ENCODE results near the gene JPT2. TPM values are rescaled to one million over a fixed set of nuclear protein-coding genes. Genes with fewer than 3 reads are reported as not detected.
A peak's percentile ranks its signal among the peaks of the same experiment; 100 is the strongest.

The JPT2 gene
- total RNA-seq (10 to 100 TPM; 28.0 to 36.2 TPM), polyA plus RNA-seq (10 to 100 TPM in 1 of 3 donors, 1 to 10 TPM in 2; 9.1 to 10.3 (median 9.8) TPM), total RNA-seq (7.9 to 100 (median 57.5) reads per million in 6 experiments)

DNA sequence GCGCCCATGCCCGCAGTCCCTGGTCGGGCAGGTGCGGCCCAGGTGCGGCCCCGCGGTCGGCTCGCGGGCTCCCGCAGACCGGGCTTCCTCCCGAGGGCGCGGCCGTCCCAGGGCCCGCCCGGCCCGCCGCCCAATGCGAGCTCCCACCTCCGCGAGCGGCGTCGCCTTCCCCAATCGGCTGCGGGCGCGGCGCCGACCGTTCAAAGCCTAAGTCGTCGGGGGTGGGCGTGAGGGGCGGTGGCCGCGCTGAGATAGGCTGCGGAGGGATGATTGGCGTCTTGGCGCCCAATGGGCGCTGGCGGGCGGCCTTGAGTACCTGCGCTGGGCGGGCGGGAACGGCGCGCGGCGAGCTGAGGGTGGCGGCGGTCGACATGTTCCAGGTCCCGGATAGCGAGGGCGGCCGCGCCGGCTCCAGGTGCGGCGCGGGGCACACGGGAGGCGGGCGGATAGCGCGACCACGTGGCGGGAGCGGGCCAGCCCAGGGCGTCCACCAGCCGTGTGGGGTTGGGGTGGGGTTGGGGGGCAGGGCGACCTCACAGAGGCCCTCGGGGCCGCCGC, at the start of gene JPT2:
TSS of gene JPT2 (plus strand) at position 338 of the 558 bp plus-strand sequence. CDS start at position 372, 34 bp downstream.
- POLR2A ChIA-PET = interaction anchor here (0.7 to 2.5 kb wide), 14 partner anchors 10 to 287 kb away, joined by 3 to 28 read pairs (median 4); partner anchors contain the start of genes MAPK8IP3, NME3, NUBP2 and RPS2
- no peaks in the 10 kb centered on the region for H3K9me3 Mint-ChIP-seq
- ATAC-seq = peak; percentile 96 to 98
- H3K4me1 Mint-ChIP-seq = peaks cover 16 to 38% (median 30%) of the 10 kb centered on the region in 4 donors
- H3K36me3 Mint-ChIP-seq = peaks cover 0 to 22% (median 0%) of the 10 kb centered on the region in 3 donors
- DNase-seq = peak; percentile 91 to 97 (median 92)
- peak within 1 kb of the TSS; percentile 79 to 91 (median 86) for H3K4me3 Mint-ChIP-seq
- no peaks in the 10 kb centered on the region for H3K27me3 Mint-ChIP-seq
- peak within 1 kb of the TSS; percentile 56 to 93 (median 86) for H3K27ac Mint-ChIP-seq

DNA sequence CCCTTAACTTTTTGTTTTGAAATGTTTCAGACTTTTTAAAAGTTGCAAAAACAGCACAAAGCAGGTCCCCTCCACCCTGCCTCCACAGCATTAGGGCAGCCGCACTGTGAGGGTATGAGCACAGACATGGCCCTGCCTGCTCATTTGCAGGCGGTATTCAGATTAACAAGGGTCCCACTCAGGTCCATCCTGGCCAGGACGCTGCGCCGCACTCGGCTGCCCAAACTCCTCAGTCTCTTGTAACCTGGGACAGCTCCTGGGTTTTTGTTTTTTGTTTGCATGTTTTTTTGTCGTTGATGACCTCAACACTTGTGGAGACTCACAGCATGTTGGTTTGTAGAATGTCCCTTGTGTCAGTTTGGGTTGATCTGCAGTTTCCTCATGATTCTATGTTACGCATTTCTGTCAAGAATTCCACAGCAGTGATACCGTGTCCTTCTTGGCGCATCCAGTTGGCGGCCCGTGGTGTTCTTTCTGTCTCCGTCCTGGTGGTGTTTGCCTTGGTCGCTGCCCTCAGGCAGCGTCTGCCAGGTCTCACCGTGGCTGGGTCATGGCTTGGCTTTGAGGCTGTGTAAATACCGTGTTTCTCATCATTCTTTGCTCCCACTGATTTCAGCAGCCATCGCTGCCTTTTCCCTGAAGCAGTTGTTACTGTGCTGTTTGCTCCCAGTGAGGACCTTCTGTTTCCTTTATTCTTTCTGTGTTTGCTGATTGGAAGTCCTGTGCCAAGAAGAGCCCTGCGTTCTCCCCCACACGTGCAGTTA, 47.4 kb upstream of the JPT2 start:
- H3K27ac Mint-ChIP-seq = no peak overlapping the region
- H3K9me3 Mint-ChIP-seq = no peaks in the 10 kb centered on the region
- H3K4me3 Mint-ChIP-seq = no peak overlapping the region
- no peaks in the 10 kb centered on the region for H3K27me3 Mint-ChIP-seq
- peaks cover 0 to 74% (median 23%) of the 10 kb centered on the region in 3 donors for H3K36me3 Mint-ChIP-seq
- no peak for DNase-seq
- POLR2A ChIA-PET = no interaction called here
- H3K4me1 Mint-ChIP-seq = peaks cover 0 to 22% (median 20%) of the 10 kb centered on the region in 4 donors
- no peak for ATAC-seq

DNA sequence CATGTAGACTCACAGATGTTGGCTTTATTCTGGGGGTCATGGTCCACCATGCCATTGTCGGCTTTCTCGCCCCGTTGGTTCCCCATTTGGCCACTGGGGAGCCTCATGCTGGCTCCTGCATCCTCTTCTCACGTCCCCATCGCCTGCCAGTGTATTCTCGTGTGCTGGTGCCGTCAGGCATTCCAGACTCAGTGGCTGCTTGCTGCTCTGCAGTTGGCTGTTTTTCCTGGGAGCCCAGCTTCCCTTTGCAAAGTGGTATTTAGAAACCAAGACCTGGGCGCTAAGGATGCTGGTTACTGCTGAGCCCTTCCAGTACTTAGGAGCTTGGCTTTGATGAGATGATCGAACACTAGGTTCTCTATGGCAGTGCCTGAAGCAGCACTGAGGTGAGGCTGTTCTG, 46.8 kb upstream of the JPT2 start:
- peak overlapping the region in 1 of 10 donors; percentile 34 for H3K27ac Mint-ChIP-seq
- H3K36me3 Mint-ChIP-seq = peaks cover 0 to 74% (median 19%) of the 10 kb centered on the region in 3 donors
- POLR2A ChIA-PET = no interaction called here
- H3K9me3 Mint-ChIP-seq = no peaks in the 10 kb centered on the region
- no peaks in the 10 kb centered on the region for H3K27me3 Mint-ChIP-seq
- ATAC-seq (no peak), DNase-seq (no peak)
- no peak overlapping the region for H3K4me3 Mint-ChIP-seq
- H3K4me1 Mint-ChIP-seq = peaks cover 0 to 22% (median 17%) of the 10 kb centered on the region in 4 donors

- Mint-ChIP-seq H3K9me3 (no peaks in the 10 kb centered on the region), H3K27ac (no peak overlapping the region), H3K36me3 (peaks cover 0 to 66% (median 18%) of the 10 kb centered on the region in 3 donors), H3K4me1 (peaks cover 0 to 22% (median 12%) of the 10 kb centered on the region in 4 donors), H3K27me3 (no peaks in the 10 kb centered on the region), H3K4me3 (no peak overlapping the region)
- POLR2A ChIA-PET = no interaction called here
- DNase-seq (no peak), ATAC-seq (no peak)
Observed at GRCh38 chr16:1631931-1632637, 46.0 kb upstream of the JPT2 start.

DNA sequence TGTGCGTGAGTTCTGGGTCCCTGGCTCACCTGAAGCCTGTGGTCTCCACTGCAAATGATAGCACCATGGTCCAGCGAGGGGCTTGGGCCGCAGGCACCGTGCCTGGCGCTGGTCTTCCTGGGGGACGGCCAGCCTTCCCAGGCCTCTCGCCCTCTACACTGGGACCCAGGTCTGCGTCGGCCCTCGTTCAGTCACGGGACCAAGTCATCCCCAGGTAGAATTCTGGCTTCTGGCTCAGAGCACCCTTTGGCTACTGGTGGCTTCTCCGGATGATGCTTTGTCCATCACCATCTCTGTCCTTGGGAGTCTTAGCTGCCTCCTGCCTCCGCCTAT, 45.5 kb upstream of the JPT2 start:
- ATAC-seq (no peak), DNase-seq (no peak)
- POLR2A ChIA-PET = no interaction called here
- peaks cover 0 to 62% (median 18%) of the 10 kb centered on the region in 3 donors for H3K36me3 Mint-ChIP-seq
- no peak overlapping the region for H3K4me3 Mint-ChIP-seq
- H3K27me3 Mint-ChIP-seq = no peaks in the 10 kb centered on the region
- peak overlapping the region in 1 of 10 donors; percentile 20 for H3K27ac Mint-ChIP-seq
- no peaks in the 10 kb centered on the region for H3K9me3 Mint-ChIP-seq
- peaks cover 3 to 18% (median 10%) of the 10 kb centered on the region in 4 donors for H3K4me1 Mint-ChIP-seq

- DNase-seq (no peak), ATAC-seq (no peak)
- Mint-ChIP-seq H3K36me3 (peaks cover 6 to 70% (median 21%) of the 10 kb centered on the region in 3 donors), H3K4me3 (no peak overlapping the region), H3K4me1 (peaks cover 8 to 15% (median 11%) of the 10 kb centered on the region in 4 donors), H3K9me3 (no peaks in the 10 kb centered on the region), H3K27me3 (no peaks in the 10 kb centered on the region), H3K27ac (no peak overlapping the region)
- POLR2A ChIA-PET = no interaction called here
Observed at GRCh38 chr16:1633310-1633709, 44.8 kb upstream of the JPT2 start.

- H3K27me3 Mint-ChIP-seq = no peaks in the 10 kb centered on the region
- DNase-seq (no peak), ATAC-seq (no peak)
- H3K27ac Mint-ChIP-seq = no peak overlapping the region
- peaks cover 7 to 75% (median 24%) of the 10 kb centered on the region in 3 donors for H3K36me3 Mint-ChIP-seq
- H3K4me3 Mint-ChIP-seq = no peak overlapping the region
- POLR2A ChIA-PET = no interaction called here
- no peaks in the 10 kb centered on the region for H3K9me3 Mint-ChIP-seq
- peaks cover 6 to 13% (median 8%) of the 10 kb centered on the region in 4 donors for H3K4me1 Mint-ChIP-seq
Observed at GRCh38 chr16:1634541-1634940, 43.5 kb upstream of the JPT2 start.

DNA sequence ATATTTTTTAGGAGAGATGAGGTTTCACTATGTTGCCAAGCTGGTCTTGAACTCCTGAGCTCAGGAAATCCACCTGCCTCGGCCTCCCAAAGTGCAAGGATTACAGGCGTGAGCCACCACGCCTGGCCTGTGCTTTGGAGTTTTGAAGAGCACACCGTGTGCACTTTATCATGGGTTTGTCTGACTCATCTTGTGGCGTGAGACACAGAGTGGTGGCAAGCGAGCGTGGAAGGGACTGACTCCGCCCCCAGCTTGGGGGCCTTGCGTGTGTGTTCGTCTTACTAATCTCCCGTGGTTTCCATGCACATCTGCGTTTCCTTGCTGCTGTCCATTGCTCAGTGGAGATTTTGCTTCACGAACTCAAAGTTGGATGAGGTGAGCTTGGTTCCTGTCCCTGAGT, 43.0 kb upstream of the JPT2 start:
- no peak for ATAC-seq
- H3K27ac Mint-ChIP-seq = peak overlapping the region in 1 of 10 donors; percentile 75

GRCh38 chr16:1637526-1637925, 40.6 kb upstream of the JPT2 start:
- Mint-ChIP-seq H3K27ac (peak overlapping the region in 2 of 10 donors; percentile 17 to 54), H3K9me3 (no peaks in the 10 kb centered on the region), H3K4me3 (no peak overlapping the region), H3K36me3 (peaks cover 7 to 81% (median 22%) of the 10 kb centered on the region in 3 donors), H3K27me3 (no peaks in the 10 kb centered on the region), H3K4me1 (peaks cover 0 to 18% (median 3%) of the 10 kb centered on the region in 4 donors)
- DNase-seq = no peak
- POLR2A ChIA-PET = no interaction called here
- ATAC-seq = no peak

More for the DNA sequence above, 43.0 kb upstream of the JPT2 start:
- Mint-ChIP-seq H3K4me1 (peaks cover 6 to 13% (median 7%) of the 10 kb centered on the region in 4 donors), H3K27me3 (no peaks in the 10 kb centered on the region), H3K36me3 (peaks cover 7 to 76% (median 24%) of the 10 kb centered on the region in 3 donors), H3K4me3 (no peak overlapping the region), H3K9me3 (no peaks in the 10 kb centered on the region)
- POLR2A ChIA-PET = no interaction called here
- DNase-seq = no peak

DNA sequence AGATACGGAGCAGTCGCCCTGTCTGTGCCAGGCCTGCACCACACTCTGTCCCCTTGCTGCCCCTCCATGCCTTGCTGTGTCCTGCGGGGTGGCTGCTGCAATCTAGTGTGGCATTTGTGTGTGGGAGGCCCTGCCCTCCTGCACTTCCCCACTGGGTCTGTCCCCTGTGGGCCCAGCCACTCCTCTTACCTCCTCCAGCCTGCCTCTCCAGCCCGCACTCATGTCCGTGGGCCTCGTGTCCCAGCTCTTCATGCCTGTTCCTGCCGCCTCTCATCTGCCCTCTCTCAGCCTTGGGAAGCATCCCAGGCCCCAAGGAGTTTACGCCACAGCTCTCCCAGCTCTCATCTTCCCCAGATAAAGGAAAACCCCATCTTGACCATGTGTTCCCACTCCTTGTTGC, 39.3 kb upstream of the JPT2 start:
- H3K4me3 Mint-ChIP-seq = no peak overlapping the region
- H3K4me1 Mint-ChIP-seq = peaks cover 0 to 18% (median 3%) of the 10 kb centered on the region in 4 donors
- no peak for ATAC-seq
- no peak overlapping the region for H3K27ac Mint-ChIP-seq
- no peaks in the 10 kb centered on the region for H3K27me3 Mint-ChIP-seq
- DNase-seq = no peak
- POLR2A ChIA-PET = interaction anchor here (0.5 to 1.1 kb wide), 2 partner anchors 15 to 27 kb away, joined by 3 to 5 read pairs; partner anchors contain the start of genes CRAMP1 and IFT140
- H3K36me3 Mint-ChIP-seq = peaks cover 7 to 81% (median 17%) of the 10 kb centered on the region in 3 donors
- H3K9me3 Mint-ChIP-seq = no peaks in the 10 kb centered on the region

GRCh38 chr16:1639282-1639681, 38.8 kb upstream of the JPT2 start:
- no peak for DNase-seq
- POLR2A ChIA-PET = interaction anchor here (0.5 to 1.1 kb wide), 2 partner anchors 14 to 27 kb away, joined by 3 to 5 read pairs; partner anchors contain the start of genes CRAMP1 and IFT140
- H3K27ac Mint-ChIP-seq = peak overlapping the region in 1 of 10 donors; percentile 4
- no peaks in the 10 kb centered on the region for H3K27me3 Mint-ChIP-seq
- no peak for ATAC-seq
- H3K4me3 Mint-ChIP-seq = no peak overlapping the region
- no peaks in the 10 kb centered on the region for H3K9me3 Mint-ChIP-seq
- H3K4me1 Mint-ChIP-seq = peaks cover 2 to 19% (median 6%) of the 10 kb centered on the region in 4 donors
- H3K36me3 Mint-ChIP-seq = peaks cover 7 to 80% (median 17%) of the 10 kb centered on the region in 3 donors

DNA sequence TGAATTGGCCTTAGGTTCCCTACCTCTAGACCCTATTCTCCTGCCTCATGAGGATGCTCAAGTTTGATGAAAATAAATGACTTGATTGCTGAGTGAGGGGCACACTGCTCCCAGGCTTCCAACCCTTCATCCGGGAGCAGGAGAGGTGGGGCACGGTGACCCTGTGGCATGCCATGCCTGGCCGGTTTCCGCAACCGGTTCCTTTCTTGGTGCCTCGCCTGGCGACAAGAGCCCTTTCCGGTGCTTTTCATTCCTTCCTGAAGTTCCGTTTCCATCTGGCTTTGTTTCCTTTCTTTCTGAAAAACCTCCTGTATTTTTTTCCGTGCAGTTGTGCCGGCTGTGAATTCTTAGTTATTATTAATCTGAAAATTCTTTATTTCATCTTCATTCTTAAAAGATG, 38.2 kb upstream of the JPT2 start:
- H3K4me1 Mint-ChIP-seq = peaks cover 5 to 22% (median 9%) of the 10 kb centered on the region in 4 donors
- H3K36me3 Mint-ChIP-seq = peaks cover 7 to 80% (median 15%) of the 10 kb centered on the region in 3 donors
- ATAC-seq (no peak), DNase-seq (no peak)
- H3K4me3 Mint-ChIP-seq = no peak overlapping the region
- no peaks in the 10 kb centered on the region for H3K27me3 Mint-ChIP-seq
- no peak overlapping the region for H3K27ac Mint-ChIP-seq
- POLR2A ChIA-PET = interaction anchor here (1.1 kb wide), 1 partner anchor 14 kb away, joined by 3 read pairs; no protein-coding TSS in a partner anchor
- no peaks in the 10 kb centered on the region for H3K9me3 Mint-ChIP-seq

All from naive thymus-derived CD8-positive, alpha-beta T cell (primary cell).